ENCODE results near the gene CACNA1C. TPM values are rescaled to one million over a fixed set of nuclear protein-coding genes. Genes with fewer than 3 reads are reported as not detected.

CACNA1C gene
- total RNA-seq, 2 donors from 2014 or later = 0.06 TPM; not detected in 1

GRCh38 chr12:2317772-2318171, 265.0 kb downstream of the CACNA1C start:
- no peaks in the 10 kb centered on the region for H3K36me3 Mint-ChIP-seq
- H3K4me3 Mint-ChIP-seq = no peak overlapping the region

GRCh38 chr12:2318286-2318685, 265.5 kb downstream of the CACNA1C start:
- no peaks in the 10 kb centered on the region for H3K36me3 Mint-ChIP-seq
- H3K4me1 Mint-ChIP-seq (ENCODE audit: low read depth in 2 of 2) = no peaks in the 10 kb centered on the region
- H3K27ac Mint-ChIP-seq = no peak overlapping the region
- H3K4me3 Mint-ChIP-seq = no peak overlapping the region
- no peak for ATAC-seq
- no peak for DNase-seq (ENCODE audit: low spot score)
- H3K27me3 Mint-ChIP-seq = peaks cover 2 to 20% of the 10 kb centered on the region in 2 donors
- no peaks in the 10 kb centered on the region for H3K9me3 Mint-ChIP-seq

More at GRCh38 chr12:2317772-2318171, 265.0 kb downstream of the CACNA1C start:
- no peaks in the 10 kb centered on the region for H3K4me1 Mint-ChIP-seq (ENCODE audit: low read depth in 2 of 2)
- no peak overlapping the region for H3K27ac Mint-ChIP-seq
- ATAC-seq (no peak), DNase-seq (ENCODE audit: low spot score) (no peak)
- H3K9me3 Mint-ChIP-seq = no peaks in the 10 kb centered on the region
- H3K27me3 Mint-ChIP-seq = peaks cover 2 to 15% of the 10 kb centered on the region in 2 donors

- no peak overlapping the region for H3K4me3 Mint-ChIP-seq
- no peaks in the 10 kb centered on the region for H3K9me3 Mint-ChIP-seq
- H3K27ac Mint-ChIP-seq = no peak overlapping the region
- ATAC-seq = peak in 1 of 2 donors; percentile 39
- H3K36me3 Mint-ChIP-seq = no peaks in the 10 kb centered on the region
- H3K27me3 Mint-ChIP-seq = peaks cover 0 to 21% of the 10 kb centered on the region in 2 donors
- H3K4me1 Mint-ChIP-seq (ENCODE audit: low read depth in 2 of 2) = no peaks in the 10 kb centered on the region
- no peak for DNase-seq (ENCODE audit: low spot score)
Measured at GRCh38 chr12:2319136-2319535, 266.3 kb downstream of the CACNA1C start.

GRCh38 chr12:2319737-2320506, 267.1 kb downstream of the CACNA1C start:
- Mint-ChIP-seq H3K4me1 (ENCODE audit: low read depth in 2 of 2) (no peaks in the 10 kb centered on the region), H3K4me3 (no peak overlapping the region), H3K27ac (no peak overlapping the region), H3K36me3 (no peaks in the 10 kb centered on the region), H3K27me3 (peaks cover 0 to 21% of the 10 kb centered on the region in 2 donors), H3K9me3 (no peaks in the 10 kb centered on the region)
- ATAC-seq = no peak
- DNase-seq (ENCODE audit: low spot score) = no peak

GRCh38 chr12:2320841-2321240, 268.1 kb downstream of the CACNA1C start:
- peaks cover 2 to 25% of the 10 kb centered on the region in 2 donors for H3K27me3 Mint-ChIP-seq
- no peaks in the 10 kb centered on the region for H3K4me1 Mint-ChIP-seq (ENCODE audit: low read depth in 2 of 2)
- no peaks in the 10 kb centered on the region for H3K9me3 Mint-ChIP-seq
- ATAC-seq (no peak), DNase-seq (ENCODE audit: low spot score) (no peak)
- no peak overlapping the region for H3K4me3 Mint-ChIP-seq
- no peak overlapping the region for H3K27ac Mint-ChIP-seq
- no peaks in the 10 kb centered on the region for H3K36me3 Mint-ChIP-seq

- Mint-ChIP-seq H3K9me3 (no peaks in the 10 kb centered on the region), H3K36me3 (no peaks in the 10 kb centered on the region), H3K4me3 (no peak overlapping the region), H3K4me1 (ENCODE audit: low read depth in 2 of 2) (no peaks in the 10 kb centered on the region), H3K27me3 (peaks cover 2 to 23% of the 10 kb centered on the region in 2 donors), H3K27ac (no peak overlapping the region)
- DNase-seq (ENCODE audit: low spot score) = no peak
- no peak for ATAC-seq
Measured at GRCh38 chr12:2322554-2323120, 269.9 kb downstream of the CACNA1C start.

- H3K4me1 Mint-ChIP-seq (ENCODE audit: low read depth in 2 of 2) = no peaks in the 10 kb centered on the region
- DNase-seq (ENCODE audit: low spot score) = no peak
- no peak for ATAC-seq
- no peak overlapping the region for H3K27ac Mint-ChIP-seq
- H3K4me3 Mint-ChIP-seq = no peak overlapping the region
- no peaks in the 10 kb centered on the region for H3K36me3 Mint-ChIP-seq
- peaks cover 2 to 20% of the 10 kb centered on the region in 2 donors for H3K27me3 Mint-ChIP-seq
- no peaks in the 10 kb centered on the region for H3K9me3 Mint-ChIP-seq
Measured at GRCh38 chr12:2323532-2324255, 270.9 kb downstream of the CACNA1C start.

- no peaks in the 10 kb centered on the region for H3K4me1 Mint-ChIP-seq (ENCODE audit: low read depth in 2 of 2)
- H3K36me3 Mint-ChIP-seq = no peaks in the 10 kb centered on the region
- DNase-seq (ENCODE audit: low spot score) (no peak), ATAC-seq (no peak)
- H3K9me3 Mint-ChIP-seq = no peaks in the 10 kb centered on the region
- H3K4me3 Mint-ChIP-seq = no peak overlapping the region
- H3K27ac Mint-ChIP-seq = no peak overlapping the region
- H3K27me3 Mint-ChIP-seq = peaks cover 3 to 24% of the 10 kb centered on the region in 2 donors
Measured at GRCh38 chr12:2324387-2324786, 271.6 kb downstream of the CACNA1C start.

GRCh38 chr12:2325519-2325918, 272.7 kb downstream of the CACNA1C start:
- peaks cover 7 to 29% of the 10 kb centered on the region in 2 donors for H3K27me3 Mint-ChIP-seq
- no peaks in the 10 kb centered on the region for H3K4me1 Mint-ChIP-seq (ENCODE audit: low read depth in 2 of 2)
- H3K36me3 Mint-ChIP-seq = no peaks in the 10 kb centered on the region
- ATAC-seq (no peak), DNase-seq (ENCODE audit: low spot score) (no peak)
- no peak overlapping the region for H3K27ac Mint-ChIP-seq
- no peak overlapping the region for H3K4me3 Mint-ChIP-seq
- no peaks in the 10 kb centered on the region for H3K9me3 Mint-ChIP-seq

- no peak for ATAC-seq
- no peaks in the 10 kb centered on the region for H3K9me3 Mint-ChIP-seq
- DNase-seq (ENCODE audit: low spot score) = no peak
- H3K36me3 Mint-ChIP-seq = no peaks in the 10 kb centered on the region
- no peaks in the 10 kb centered on the region for H3K4me1 Mint-ChIP-seq (ENCODE audit: low read depth in 2 of 2)
- no peak overlapping the region for H3K27ac Mint-ChIP-seq
- peaks cover 12 to 32% of the 10 kb centered on the region in 2 donors for H3K27me3 Mint-ChIP-seq
- H3K4me3 Mint-ChIP-seq = no peak overlapping the region
Measured at GRCh38 chr12:2326470-2326869, 273.7 kb downstream of the CACNA1C start.

GRCh38 chr12:2328661-2329060, 275.9 kb downstream of the CACNA1C start:
- H3K9me3 Mint-ChIP-seq = no peaks in the 10 kb centered on the region

GRCh38 chr12:2329661-2330210, 276.9 kb downstream of the CACNA1C start:
- Mint-ChIP-seq H3K27ac (no peak overlapping the region), H3K4me1 (ENCODE audit: low read depth in 2 of 2) (no peaks in the 10 kb centered on the region), H3K27me3 (peaks cover 14 to 26% of the 10 kb centered on the region in 2 donors), H3K9me3 (no peaks in the 10 kb centered on the region), H3K4me3 (no peak overlapping the region), H3K36me3 (no peaks in the 10 kb centered on the region)
- ATAC-seq (no peak), DNase-seq (ENCODE audit: low spot score) (no peak)

More at GRCh38 chr12:2328661-2329060, 275.9 kb downstream of the CACNA1C start:
- DNase-seq (ENCODE audit: low spot score) (no peak), ATAC-seq (no peak)
- no peaks in the 10 kb centered on the region for H3K36me3 Mint-ChIP-seq
- no peak overlapping the region for H3K4me3 Mint-ChIP-seq
- peaks cover 14 to 25% of the 10 kb centered on the region in 2 donors for H3K27me3 Mint-ChIP-seq
- no peak overlapping the region for H3K27ac Mint-ChIP-seq
- H3K4me1 Mint-ChIP-seq (ENCODE audit: low read depth in 2 of 2) = no peaks in the 10 kb centered on the region

- no peak for ATAC-seq
- H3K27ac Mint-ChIP-seq = no peak overlapping the region
- H3K4me1 Mint-ChIP-seq (ENCODE audit: low read depth in 2 of 2) = peaks cover 0 to 2% of the 10 kb centered on the region in 2 donors
- no peaks in the 10 kb centered on the region for H3K9me3 Mint-ChIP-seq
- DNase-seq (ENCODE audit: low spot score) = no peak
- peaks cover 19 to 31% of the 10 kb centered on the region in 2 donors for H3K27me3 Mint-ChIP-seq
- H3K36me3 Mint-ChIP-seq = no peaks in the 10 kb centered on the region
- no peak overlapping the region for H3K4me3 Mint-ChIP-seq
Measured at GRCh38 chr12:2332236-2332635, 279.4 kb downstream of the CACNA1C start.

- Mint-ChIP-seq H3K27me3 (peaks cover 19 to 26% of the 10 kb centered on the region in 2 donors), H3K27ac (no peak overlapping the region), H3K9me3 (no peaks in the 10 kb centered on the region), H3K4me3 (no peak overlapping the region), H3K4me1 (ENCODE audit: low read depth in 2 of 2) (peaks cover 0 to 2% of the 10 kb centered on the region in 2 donors), H3K36me3 (no peaks in the 10 kb centered on the region)
- DNase-seq (ENCODE audit: low spot score) (no peak), ATAC-seq (no peak)
Measured at GRCh38 chr12:2332947-2333346, 280.2 kb downstream of the CACNA1C start.

Measured in natural killer cell treated with Interleukin-12 subunit alpha and Interleukin-12 subunit beta and Interleukin-15 and Interleukin-18, amount 100 ng/mL, for 72 hours (primary cell).